D721Med (cell line): Measurements from ENCODE around the gene ERF.

ENCODE experiments used
- DNase-seq: peaks from one replicate; pipeline ENCODE4 v3.0.0; 2011; ENCODE audit warnings: low spot score; ENCODE audit not compliant: insufficient read length
- FAIRE-seq: peaks from 2 replicates; lab custom pipeline; 2011; peaks lifted over from hg19 to GRCh38; lab: Jason Lieb, UNC
- TF ChIP-seq, protein P1 (sequence below): IDR thresholded peaks from 2 replicates; pipeline ENCODE4 v1.5.1; 2012; ENCODE audit warnings: mild to moderate bottlenecking, control low read depth; ENCODE audit not compliant: insufficient read depth; ENCODE audit errors: missing control alignments

Gene ERF

DNA sequence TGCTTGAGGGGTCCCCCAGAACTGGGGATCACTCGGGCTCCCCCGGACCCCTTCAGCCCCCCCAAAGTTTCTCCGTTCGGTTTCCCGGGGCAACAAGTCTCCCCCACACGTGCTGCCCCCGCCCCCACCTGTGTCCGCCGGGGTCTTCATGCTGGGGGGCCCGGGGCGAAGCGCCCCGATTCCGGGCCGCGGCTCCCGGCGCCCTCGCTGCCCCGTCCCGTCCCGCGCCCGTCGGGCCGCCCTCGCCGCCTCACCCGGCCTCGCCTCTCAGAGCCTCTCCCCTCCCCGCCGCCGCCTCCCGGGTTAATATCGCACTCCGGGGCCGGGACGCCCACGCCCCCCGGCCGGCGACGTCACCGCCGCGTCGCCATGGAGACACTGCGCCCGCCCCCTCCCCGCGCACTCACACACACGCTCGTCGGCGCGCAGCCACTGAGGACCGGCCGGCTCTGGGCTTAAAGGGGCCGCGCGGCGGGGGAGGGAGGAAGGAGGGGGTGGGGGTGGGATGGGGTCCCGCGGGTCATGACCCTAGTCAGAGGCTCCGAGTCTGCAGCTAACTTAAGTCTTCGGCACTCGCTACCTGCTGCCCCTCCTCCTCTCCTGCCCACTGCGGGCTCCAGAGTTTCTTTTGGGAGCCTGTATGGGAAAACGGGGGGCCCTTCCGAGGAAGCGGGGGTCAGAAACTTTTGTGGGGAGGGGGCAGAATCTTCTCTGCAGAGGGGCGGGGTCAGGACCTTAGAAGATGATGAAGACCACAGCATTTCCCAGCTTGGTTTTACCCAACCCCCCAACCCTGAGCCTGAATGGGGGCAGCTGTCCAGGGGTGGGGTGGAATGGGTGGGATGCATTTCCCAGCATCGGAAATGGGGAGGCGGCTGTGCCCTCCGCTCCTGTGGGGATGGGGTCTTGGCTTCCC, at the start of gene ERF:
ERF (minus strand) TSS at position 279 of the 916 bp plus-strand sequence; CDS start at position 150, 129 bp downstream.
- FAIRE-seq (no peak), DNase-seq (peak; percentile 90)
- TF ChIP-seq, protein P1, sequence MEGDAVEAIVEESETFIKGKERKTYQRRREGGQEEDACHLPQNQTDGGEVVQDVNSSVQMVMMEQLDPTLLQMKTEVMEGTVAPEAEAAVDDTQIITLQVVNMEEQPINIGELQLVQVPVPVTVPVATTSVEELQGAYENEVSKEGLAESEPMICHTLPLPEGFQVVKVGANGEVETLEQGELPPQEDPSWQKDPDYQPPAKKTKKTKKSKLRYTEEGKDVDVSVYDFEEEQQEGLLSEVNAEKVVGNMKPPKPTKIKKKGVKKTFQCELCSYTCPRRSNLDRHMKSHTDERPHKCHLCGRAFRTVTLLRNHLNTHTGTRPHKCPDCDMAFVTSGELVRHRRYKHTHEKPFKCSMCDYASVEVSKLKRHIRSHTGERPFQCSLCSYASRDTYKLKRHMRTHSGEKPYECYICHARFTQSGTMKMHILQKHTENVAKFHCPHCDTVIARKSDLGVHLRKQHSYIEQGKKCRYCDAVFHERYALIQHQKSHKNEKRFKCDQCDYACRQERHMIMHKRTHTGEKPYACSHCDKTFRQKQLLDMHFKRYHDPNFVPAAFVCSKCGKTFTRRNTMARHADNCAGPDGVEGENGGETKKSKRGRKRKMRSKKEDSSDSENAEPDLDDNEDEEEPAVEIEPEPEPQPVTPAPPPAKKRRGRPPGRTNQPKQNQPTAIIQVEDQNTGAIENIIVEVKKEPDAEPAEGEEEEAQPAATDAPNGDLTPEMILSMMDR, result no peak

DNA sequence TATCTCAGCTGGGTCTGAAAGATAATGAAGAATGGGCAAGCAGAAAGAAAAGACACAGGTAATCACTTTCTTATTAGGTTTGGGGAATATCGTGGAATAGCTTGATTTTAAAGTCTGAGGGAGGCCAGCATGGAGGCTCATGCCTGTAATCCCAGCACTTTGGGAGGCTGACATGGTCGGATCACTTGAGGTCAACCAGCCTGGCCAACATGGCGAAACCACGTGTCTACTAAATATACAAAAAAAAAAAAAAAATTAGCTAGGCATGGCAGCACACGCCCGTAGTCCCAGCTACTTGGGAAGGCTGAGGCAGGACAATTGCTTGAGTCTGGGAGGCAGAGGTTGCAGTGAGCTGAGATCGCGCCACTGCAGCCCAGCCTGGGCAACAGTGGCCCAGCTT, 48.9 kb upstream of the ERF start:
- no peak for FAIRE-seq
- DNase-seq, result no peak
- TF ChIP-seq, protein P1, result no peak

DNA sequence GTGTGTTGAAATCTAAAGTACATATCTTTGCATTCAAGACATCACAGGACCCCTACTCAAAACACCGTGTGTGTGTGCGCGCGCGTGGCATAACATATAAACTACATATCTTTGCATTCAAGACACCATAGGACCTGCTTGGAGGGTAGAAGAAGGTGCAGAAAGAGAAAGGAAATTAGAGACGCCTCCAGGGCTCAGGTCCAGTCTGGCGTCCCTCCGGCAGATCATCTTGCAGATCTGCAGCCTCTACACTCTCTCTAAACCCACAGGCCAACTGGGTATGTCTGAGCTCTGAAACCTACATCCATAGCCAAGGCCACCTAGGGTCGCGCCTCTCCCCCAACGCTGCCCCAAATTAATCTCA, 48.2 kb upstream of the ERF start:
- TF ChIP-seq, protein P1, result no peak
- no peak for FAIRE-seq
- DNase-seq, result no peak

DNA sequence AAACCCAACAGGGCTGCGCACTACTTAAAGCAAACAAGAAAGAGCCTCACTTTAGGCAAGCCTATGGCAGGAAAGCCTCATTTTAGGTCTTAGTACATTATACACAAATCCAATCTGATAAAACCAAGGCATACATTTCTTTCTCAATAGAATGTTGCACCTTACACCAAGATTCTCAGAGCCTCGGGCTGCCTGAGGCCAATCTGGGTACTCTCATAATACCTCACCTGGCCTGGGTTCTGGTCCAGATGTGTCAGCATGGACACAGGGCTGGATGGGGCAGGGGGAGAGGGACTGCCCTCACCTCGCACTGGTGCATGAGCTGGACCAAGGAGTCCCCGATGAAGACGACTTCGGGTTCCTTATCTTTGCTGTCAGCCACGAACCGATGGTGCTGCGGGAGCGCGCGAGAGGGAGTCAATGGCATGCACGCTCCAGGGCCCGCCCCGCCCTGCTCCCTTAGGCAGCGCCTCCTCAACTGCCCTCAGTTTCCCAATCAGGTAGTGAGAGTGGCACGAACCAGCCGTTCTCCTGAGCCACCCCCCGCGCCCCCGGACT, 46.8 kb upstream of the ERF start, which contains the start of gene PRR19:
PRR19 (plus strand) TSS at position 487 of the 558 bp plus-strand sequence. CDS start 7,453 bp downstream, outside the sequence.
- FAIRE-seq (no peak), DNase-seq (no peak)
- TF ChIP-seq, protein P1, result no peak

DNA sequence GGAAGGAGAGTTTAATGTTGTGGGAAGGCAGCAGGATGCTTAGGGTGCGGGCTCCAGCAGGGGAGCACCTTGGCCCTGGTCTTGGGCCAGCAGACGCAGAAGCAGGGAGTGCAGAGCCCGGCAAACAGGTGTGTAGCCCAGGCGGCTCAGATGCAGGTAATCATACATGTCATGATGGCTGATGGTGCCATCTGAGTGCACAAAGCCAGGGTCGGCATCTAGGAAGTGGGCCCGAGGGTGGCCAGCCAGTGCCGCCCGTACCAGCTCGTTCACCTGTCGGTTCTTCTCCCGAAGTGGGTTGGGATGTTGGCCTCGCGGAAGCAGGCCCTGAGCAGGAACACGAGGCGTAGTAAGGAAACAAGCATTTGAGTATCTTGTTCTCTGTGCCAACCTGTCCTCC, 42.1 kb upstream of the ERF start:
- FAIRE-seq (no peak), DNase-seq (no peak)
- TF ChIP-seq, protein P1, result no peak

DNA sequence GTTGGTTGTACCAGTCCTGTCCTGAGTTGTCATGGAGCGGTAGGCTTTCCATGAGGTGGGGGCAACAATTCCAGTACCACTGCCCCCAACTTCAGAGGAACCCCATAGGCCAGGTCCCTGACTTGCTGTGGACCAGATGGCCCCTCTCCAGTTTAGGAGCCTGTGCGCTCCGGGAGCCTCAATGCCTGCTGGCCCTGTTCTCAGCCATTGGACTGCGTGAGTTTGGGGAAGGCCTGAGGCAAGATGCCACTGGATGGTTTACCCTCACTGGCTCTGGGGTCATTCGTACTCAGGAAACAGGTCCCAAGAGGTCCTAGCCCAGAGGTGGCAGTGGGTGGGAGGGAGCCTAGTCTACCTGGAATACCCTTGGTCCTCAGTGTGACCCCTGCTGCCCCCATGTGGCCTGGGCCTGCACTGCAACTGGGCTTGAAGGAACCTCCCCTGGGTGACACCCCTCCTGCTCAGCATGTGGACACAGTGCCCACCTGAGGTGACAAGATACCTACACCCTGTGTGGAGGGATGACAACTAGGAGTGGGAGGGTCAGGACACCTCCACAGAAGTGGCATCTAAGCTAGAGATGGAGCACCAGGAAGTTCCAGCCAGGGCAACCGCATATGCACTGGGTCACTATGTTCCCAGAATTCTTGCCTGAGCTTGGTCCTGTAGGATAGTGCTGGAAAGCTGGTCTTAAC, 41.0 kb upstream of the ERF start:
- peak; percentile 80 for DNase-seq
- TF ChIP-seq, protein P1, result peak; percentile 73
- no peak for FAIRE-seq
